HG02610 (cell line): ENCODE data around the gene MTUS2.
A peak's percentile ranks its signal among the peaks of the same experiment; 100 is the strongest.

Source experiments
- ATAC-seq: cut with Tn5 transposase; IDR thresholded peaks from one replicate; pipeline ENCODE4 v1.9.1; 2021; ENCODE audit warnings: mild to moderate bottlenecking, moderate library complexity; ENCODE audit not compliant: unreplicated experiment

Gene MTUS2

GRCh38 chr13:29436291-29436690 lies 616.2 kb downstream of the MTUS2 start:
- no peak for ATAC-seq

GRCh38 chr13:29436721-29437280 lies 616.7 kb downstream of the MTUS2 start:
- ATAC-seq: no peak

- no peak for ATAC-seq
These were observed 618.6 kb downstream of the MTUS2 start for GRCh38 chr13:29438769-29439168.

- ATAC-seq: no peak
These were observed 619.7 kb downstream of the MTUS2 start for GRCh38 chr13:29439601-29440388.

GRCh38 chr13:29441306-29441705 lies 621.2 kb downstream of the MTUS2 start:
- no peak for ATAC-seq

GRCh38 chr13:29446016-29446415 lies 625.9 kb downstream of the MTUS2 start:
- no peak for ATAC-seq

GRCh38 chr13:29448174-29448573 lies 628.0 kb downstream of the MTUS2 start:
- ATAC-seq: no peak

- ATAC-seq: no peak
These were observed 629.6 kb downstream of the MTUS2 start for GRCh38 chr13:29449726-29450125.

- no peak for ATAC-seq
These were observed 631.8 kb downstream of the MTUS2 start for GRCh38 chr13:29451976-29452375.

- ATAC-seq: no peak
These were observed 632.9 kb downstream of the MTUS2 start for GRCh38 chr13:29452773-29453616.

GRCh38 chr13:29453617-29454011 lies 633.5 kb downstream of the MTUS2 start:
- ATAC-seq: no peak

- peak; percentile 86 for ATAC-seq
These were observed 634.9 kb downstream of the MTUS2 start for GRCh38 chr13:29454931-29455481.

GRCh38 chr13:29456419-29456818 lies 636.3 kb downstream of the MTUS2 start:
- no peak for ATAC-seq

GRCh38 chr13:29457299-29457698 lies 637.2 kb downstream of the MTUS2 start:
- ATAC-seq: no peak

- no peak for ATAC-seq
These were observed 638.3 kb downstream of the MTUS2 start for GRCh38 chr13:29458419-29458818.

GRCh38 chr13:29459813-29460355 lies 639.7 kb downstream of the MTUS2 start:
- no peak for ATAC-seq

- no peak for ATAC-seq
These were observed 644.1 kb downstream of the MTUS2 start for GRCh38 chr13:29464105-29464679.

- ATAC-seq: no peak
These were observed 645.7 kb downstream of the MTUS2 start for GRCh38 chr13:29465741-29466293.

GRCh38 chr13:29471551-29471950 lies 651.4 kb downstream of the MTUS2 start:
- ATAC-seq: no peak

GRCh38 chr13:29472332-29472961 lies 652.3 kb downstream of the MTUS2 start:
- no peak for ATAC-seq
